OCI-LY3 (cell line): ENCODE data around the gene CYP1A1.

Source experiments
- EZH2phosphoT487 ChIP-seq: fragments of 200-600 bp; shearing (Covaris generic); IDR thresholded peaks from 2 replicates; pipeline ENCODE4 v1.6.1; 2018; ENCODE audit warnings: antibody characterized with exemption, mixed run types, low read depth
- TF ChIP-seq, protein P1 (sequence below): fragments of 200-600, 300-600 bp; sonication (generic); IDR thresholded peaks from 2 replicates; pipeline ENCODE4 v1.5.1; 2014; ENCODE audit warnings: antibody characterized with exemption, low read length, low read depth

DNA sequence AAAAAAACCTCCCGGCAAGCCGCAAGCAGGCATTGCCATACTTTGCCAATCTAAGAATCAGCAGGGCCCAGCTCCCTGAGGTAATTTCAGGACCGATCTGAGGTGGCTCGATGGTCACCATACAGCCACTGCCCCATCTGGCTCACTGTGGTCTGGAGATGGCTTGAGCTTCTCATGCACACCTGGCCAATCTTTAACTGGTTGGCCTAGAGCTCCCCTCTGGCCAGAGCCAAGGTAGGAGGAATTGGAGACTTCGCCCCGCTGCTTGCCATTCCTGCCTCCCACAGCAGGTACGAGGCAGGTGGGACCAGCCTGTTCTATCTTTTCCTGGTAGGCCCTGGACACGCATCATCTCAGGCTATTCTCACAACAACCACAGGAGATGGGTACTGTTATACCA lies 33.4 kb upstream of the CYP1A1 start:
- TF ChIP-seq, protein P1, sequence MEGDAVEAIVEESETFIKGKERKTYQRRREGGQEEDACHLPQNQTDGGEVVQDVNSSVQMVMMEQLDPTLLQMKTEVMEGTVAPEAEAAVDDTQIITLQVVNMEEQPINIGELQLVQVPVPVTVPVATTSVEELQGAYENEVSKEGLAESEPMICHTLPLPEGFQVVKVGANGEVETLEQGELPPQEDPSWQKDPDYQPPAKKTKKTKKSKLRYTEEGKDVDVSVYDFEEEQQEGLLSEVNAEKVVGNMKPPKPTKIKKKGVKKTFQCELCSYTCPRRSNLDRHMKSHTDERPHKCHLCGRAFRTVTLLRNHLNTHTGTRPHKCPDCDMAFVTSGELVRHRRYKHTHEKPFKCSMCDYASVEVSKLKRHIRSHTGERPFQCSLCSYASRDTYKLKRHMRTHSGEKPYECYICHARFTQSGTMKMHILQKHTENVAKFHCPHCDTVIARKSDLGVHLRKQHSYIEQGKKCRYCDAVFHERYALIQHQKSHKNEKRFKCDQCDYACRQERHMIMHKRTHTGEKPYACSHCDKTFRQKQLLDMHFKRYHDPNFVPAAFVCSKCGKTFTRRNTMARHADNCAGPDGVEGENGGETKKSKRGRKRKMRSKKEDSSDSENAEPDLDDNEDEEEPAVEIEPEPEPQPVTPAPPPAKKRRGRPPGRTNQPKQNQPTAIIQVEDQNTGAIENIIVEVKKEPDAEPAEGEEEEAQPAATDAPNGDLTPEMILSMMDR = no peak
- TF ChIP-seq EZH2phosphoT487 = no peak
